HG02678 (cell line): ENCODE data around the gene LHX4.

Source experiments
- ATAC-seq: cut with Tn5 transposase; IDR thresholded peaks from one replicate; pipeline ENCODE4 v1.9.1; 2021; ENCODE audit warnings: mild to moderate bottlenecking, moderate library complexity; ENCODE audit not compliant: unreplicated experiment

Gene LHX4

GRCh38 chr1:180294711-180295110 lies 64.6 kb downstream of the LHX4 start:
- ATAC-seq = no peak

DNA sequence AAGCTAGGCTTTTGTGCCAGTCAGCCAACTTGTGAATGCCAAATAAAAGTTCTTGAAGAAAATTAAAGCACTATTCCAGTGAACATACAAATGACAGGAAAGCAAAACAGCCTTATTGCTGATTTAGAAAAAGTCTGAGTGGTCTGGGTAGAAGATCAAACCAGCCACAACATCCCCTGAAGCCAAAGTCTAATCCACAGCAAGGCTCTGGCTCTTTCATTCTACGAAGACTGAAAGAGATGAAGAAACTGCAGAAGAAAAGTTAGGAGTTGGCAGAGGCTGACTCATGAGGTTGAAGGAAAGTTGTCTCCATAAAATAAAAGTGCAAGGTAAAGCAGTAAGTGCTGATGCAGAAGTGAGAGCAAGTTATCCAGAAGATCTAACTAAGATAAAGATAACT lies 65.9 kb downstream of the LHX4 start:
- no peak for ATAC-seq

GRCh38 chr1:180299479-180300221 lies 69.6 kb downstream of the LHX4 start:
- no peak for ATAC-seq

GRCh38 chr1:180301135-180301742 lies 71.2 kb downstream of the LHX4 start:
- ATAC-seq = no peak

DNA sequence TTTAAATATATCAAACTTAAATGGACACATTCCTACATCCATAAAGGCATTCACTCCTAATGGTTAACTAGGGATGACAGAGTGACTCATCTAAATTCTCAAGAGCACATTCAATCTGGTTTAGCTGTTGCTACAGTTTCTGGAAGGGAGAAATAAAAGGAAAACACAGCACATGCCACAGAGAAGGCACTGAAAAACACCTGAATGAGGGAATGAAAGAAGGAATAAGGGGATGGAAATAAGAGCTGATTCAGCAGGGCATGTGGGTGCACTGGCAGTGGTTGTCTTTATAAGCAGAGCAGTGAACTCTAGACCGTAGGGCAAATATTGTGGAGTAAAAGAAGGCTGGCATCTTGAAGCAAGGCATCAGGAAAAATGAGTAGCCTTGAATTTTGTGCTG lies 79.3 kb downstream of the LHX4 start:
- no peak for ATAC-seq

DNA sequence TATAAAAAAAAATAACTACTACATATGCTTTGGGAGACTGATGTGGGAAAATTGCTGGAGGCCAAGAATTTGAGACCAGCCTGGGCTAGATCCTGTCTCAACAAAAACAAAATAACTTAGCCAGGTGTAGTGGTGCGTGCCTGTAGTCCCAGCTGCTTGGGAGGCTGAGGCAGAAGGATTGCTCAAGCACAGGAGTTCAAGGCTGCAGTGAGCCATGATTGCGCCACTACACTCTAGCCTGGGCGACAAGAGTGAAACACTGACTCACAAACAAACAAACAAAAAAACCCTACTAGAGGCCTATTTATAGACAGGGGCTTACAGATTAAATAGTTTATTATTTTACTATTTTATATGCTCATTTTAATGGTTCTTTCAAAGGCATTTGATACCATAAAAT lies 80.0 kb downstream of the LHX4 start:
- ATAC-seq = no peak

DNA sequence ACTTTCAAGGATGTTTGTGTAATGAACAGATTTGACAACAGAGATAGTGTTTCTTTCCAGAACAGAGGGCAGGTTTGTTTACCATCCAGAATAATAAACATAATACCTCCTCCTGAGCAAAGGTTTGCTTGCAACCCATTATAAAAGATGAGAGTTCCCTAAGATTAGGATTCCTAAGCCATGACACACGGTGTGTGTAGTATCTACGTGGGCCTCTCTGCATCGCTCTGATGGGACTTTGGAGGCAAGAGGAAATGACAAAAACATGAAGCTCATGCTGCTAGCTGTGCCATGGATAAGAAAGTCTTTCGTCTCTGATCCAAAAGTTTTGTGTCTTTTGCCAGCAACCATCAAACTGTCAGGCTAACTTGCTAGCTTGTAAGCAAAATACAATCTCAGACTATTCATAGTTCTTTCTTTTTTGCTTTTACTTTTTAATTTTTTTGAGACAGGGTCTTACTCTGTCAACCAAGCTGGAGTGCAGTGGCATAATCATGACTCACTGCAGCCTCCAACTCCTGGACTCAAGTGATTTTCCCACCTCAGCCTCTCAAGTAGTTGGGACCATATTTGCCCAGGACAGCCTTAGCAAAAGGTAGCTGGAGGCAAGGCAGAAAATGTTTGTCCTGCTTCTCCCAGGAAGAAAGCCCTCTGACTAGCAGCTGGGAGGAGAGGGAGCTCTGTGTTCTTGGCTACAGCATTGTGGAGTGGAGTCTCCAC lies 81.1 kb downstream of the LHX4 start:
- no peak for ATAC-seq

- ATAC-seq = no peak
Measured at GRCh38 chr1:180312926-180313325, 82.9 kb downstream of the LHX4 start.

- ATAC-seq = no peak
Measured at GRCh38 chr1:180327089-180327488, 97.0 kb downstream of the LHX4 start.
